Stimulated activated CD4-positive, alpha-beta T cell treated with anti-CD3 and anti-CD28 coated beads, Interleukin-4, amount 100 ng/mL, for 48 hours (primary cell): ENCODE results near the gene FASTK.
"Not testable (repeated sequence)": the region's sequence is repeated elsewhere in the genome, so short reads cannot be mapped to it uniquely, and the experiment has no call there.

Experiments used
- DNase-seq, 2 donors: peaks; one replicate each; pipeline ENCODE4 v3.0.0-alpha.2; 2020; ENCODE audit warnings: low read depth in 2 of 2

FASTK gene

GRCh38 chr7:151046603-151047573 lies 33.7 kb downstream of the FASTK start:
- no peak for DNase-seq

- DNase-seq, result no peak
Measured at GRCh38 chr7:151045967-151046366, 34.6 kb downstream of the FASTK start.

- DNase-seq, result no peak
Measured at GRCh38 chr7:151045262-151045661, 35.3 kb downstream of the FASTK start.

GRCh38 chr7:151043959-151044358 lies 36.6 kb downstream of the FASTK start:
- DNase-seq, result no peak

- not testable (repeated sequence) for DNase-seq
Measured at GRCh38 chr7:151043449-151043848, 37.2 kb downstream of the FASTK start.

GRCh38 chr7:151040616-151041375 lies 39.8 kb downstream of the FASTK start:
- no peak for DNase-seq

GRCh38 chr7:151039850-151040548 lies 40.6 kb downstream of the FASTK start:
- DNase-seq, result no peak

- peak; percentile 70 to 76 for DNase-seq
Measured at GRCh38 chr7:151038951-151039849, 41.4 kb downstream of the FASTK start.

- DNase-seq, result no peak
Measured at GRCh38 chr7:151035902-151036301, 44.7 kb downstream of the FASTK start.

GRCh38 chr7:151035026-151035717 lies 45.4 kb downstream of the FASTK start:
- no peak for DNase-seq

GRCh38 chr7:151034312-151035025 lies 46.1 kb downstream of the FASTK start:
- no peak for DNase-seq

- no peak for DNase-seq
Measured at GRCh38 chr7:151033864-151034249, 46.8 kb downstream of the FASTK start.

GRCh38 chr7:151032936-151033863 lies 47.4 kb downstream of the FASTK start:
- DNase-seq, result no peak

- DNase-seq, result no peak
Measured at GRCh38 chr7:151031011-151031410, 49.6 kb downstream of the FASTK start.

- no peak for DNase-seq
Measured at GRCh38 chr7:151028948-151029501, 51.6 kb downstream of the FASTK start.

GRCh38 chr7:151028131-151028947 lies 52.3 kb downstream of the FASTK start, which contains the start of gene ABCB8:
Gene ABCB8, plus strand, starts transcription at chr7:151028450. Its CDS starts 66 bp downstream, at chr7:151028516.
- peak; percentile 96 to 97 for DNase-seq

- DNase-seq, result not testable (repeated sequence)
Measured at GRCh38 chr7:151027728-151028130, 52.9 kb downstream of the FASTK start.
